ENCODE data around the gene ALDH3B2.
"Not testable (repeated sequence)": the region's sequence is repeated elsewhere in the genome, so short reads cannot be mapped to it uniquely, and the experiment has no call there.

DNA sequence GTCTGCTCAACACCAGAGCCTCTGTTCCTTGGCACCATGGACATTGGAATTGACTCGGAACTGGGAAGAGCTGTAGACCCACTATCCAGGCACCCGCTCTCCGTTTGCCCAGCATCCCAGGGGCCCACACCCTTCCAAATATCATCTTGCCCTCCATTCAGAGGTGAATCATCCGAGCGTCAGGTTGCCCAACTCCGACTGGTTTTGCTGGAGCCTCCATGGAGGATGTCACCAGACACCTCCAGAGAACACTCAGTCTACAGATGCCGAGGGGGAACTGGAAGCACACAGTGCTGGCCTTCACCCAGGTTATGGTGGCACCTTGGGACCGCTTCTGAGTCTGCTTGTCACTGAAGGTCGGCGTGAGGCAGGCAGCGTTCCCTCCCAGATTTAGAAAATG is 35.4 kb upstream of the ALDH3B2 start:
- TF ChIP-seq, protein P1, sequence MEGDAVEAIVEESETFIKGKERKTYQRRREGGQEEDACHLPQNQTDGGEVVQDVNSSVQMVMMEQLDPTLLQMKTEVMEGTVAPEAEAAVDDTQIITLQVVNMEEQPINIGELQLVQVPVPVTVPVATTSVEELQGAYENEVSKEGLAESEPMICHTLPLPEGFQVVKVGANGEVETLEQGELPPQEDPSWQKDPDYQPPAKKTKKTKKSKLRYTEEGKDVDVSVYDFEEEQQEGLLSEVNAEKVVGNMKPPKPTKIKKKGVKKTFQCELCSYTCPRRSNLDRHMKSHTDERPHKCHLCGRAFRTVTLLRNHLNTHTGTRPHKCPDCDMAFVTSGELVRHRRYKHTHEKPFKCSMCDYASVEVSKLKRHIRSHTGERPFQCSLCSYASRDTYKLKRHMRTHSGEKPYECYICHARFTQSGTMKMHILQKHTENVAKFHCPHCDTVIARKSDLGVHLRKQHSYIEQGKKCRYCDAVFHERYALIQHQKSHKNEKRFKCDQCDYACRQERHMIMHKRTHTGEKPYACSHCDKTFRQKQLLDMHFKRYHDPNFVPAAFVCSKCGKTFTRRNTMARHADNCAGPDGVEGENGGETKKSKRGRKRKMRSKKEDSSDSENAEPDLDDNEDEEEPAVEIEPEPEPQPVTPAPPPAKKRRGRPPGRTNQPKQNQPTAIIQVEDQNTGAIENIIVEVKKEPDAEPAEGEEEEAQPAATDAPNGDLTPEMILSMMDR (IDR thresholded peaks at IDR 0.05; ENCODE audit: insufficient read depth, low read length, poor library complexity, severe bottlenecking): not testable (repeated sequence)
- TF ChIP-seq EZH2phosphoT487 (conservative IDR thresholded peaks at IDR 0.05; ENCODE audit: low read length): not testable (repeated sequence)
